NCI-H2227 (cell line): ENCODE results near the gene GSTM1.

Experiments
- DNase-seq: peaks from one replicate; lab custom pipeline; 2025; ENCODE audit not compliant: unreplicated experiment; lab: John Stamatoyannopoulos, UW

Gene GSTM1

DNA sequence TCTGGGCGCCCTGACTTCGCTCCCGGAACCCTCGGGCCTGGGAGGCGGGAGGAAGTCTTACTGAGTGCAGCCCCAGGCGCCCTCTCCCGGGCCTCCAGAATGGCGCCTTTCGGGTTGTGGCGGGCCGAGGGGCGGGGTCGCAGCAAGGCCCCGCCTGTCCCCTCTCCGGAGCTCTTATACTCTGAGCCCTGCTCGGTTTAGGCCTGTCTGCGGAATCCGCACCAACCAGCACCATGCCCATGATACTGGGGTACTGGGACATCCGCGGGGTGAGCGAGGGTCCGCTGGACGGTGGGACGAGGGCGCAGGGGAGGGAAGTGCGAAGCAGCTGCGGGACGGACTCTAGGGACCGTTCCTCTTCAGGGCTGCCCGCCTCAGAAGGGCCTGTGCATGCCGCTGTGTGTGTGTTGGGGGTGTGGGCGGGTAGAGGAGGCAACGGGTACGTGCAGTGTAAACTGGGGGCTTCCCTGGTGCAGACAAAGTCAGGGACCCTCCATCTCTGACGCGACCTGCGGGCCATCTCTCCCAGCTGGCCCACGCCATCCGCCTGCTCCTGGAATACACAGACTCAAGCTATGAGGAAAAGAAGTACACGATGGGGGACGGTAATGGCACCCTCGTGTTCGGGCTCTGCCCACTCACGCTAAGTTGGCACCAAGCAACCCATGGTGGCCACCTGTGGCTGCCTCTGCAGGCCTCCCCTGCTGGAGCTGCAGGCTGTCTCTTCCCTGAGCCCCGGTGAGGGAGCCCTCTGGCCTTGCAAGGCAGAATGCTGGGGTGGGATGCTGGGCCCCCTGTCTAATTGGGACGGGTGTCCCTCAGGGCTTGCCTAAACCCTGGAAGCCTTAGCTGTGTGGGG lies at the start of gene GSTM1:
TSS of gene GSTM1 (plus strand) at position 177 of the 859 bp plus-strand sequence. CDS start at position 234, 57 bp downstream.
- DNase-seq, result peak; percentile 90

DNA sequence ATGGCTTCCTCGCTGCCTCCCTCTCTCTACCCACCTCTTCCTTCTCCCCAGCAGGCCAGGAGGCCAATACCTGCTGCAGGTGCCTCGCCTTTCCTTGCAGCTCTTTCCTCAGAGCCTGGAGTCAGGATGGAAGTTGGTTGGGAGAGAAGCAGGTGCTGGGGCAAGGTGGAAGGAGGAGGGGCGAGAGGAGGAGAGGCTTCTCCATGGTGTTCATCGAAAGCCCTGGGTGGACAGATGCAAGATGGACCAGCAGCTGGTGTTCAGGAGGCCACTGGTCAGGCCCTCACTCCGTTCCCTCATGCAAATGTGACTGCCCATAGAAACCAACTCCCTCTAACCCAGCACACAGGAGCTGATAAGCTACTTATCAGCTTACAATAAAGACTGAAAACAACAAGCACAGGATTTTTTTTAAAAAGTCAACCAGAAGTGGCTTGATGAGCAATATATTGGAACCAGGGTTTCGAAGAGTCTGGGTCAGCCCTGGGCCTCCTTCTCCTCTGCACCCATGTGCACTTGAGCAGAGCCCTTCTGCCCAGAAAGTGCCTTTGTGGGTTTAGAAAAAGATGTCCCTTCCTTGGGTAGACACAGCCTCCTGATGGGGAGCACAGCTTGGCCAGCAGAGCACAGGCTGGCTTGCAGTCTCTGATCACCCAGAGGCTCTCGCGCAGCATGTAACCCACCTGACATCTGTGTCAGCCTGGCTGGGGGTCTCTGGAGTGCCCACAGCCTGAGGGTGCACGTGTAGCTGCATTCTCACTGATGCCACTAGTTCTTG lies 48.4 kb upstream of the GSTM1 start:
- DNase-seq, result no peak

DNA sequence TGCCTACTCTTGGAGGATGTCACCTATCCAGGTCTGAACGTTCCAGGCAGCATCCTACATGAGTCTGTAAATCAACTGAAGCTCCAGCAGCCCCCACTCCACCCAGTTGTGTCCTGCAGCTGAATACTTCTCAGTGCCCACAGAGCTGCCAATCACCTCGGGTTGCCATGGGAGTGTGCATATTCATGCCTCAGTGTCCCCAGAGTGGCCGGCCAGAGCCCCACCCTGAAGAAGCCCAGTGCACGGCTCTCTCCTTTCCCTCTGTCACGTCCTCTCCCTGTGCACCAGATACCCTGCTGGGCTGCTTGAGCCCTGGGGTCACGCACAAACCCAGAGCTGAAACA lies 47.8 kb upstream of the GSTM1 start:
- DNase-seq, result no peak

DNA sequence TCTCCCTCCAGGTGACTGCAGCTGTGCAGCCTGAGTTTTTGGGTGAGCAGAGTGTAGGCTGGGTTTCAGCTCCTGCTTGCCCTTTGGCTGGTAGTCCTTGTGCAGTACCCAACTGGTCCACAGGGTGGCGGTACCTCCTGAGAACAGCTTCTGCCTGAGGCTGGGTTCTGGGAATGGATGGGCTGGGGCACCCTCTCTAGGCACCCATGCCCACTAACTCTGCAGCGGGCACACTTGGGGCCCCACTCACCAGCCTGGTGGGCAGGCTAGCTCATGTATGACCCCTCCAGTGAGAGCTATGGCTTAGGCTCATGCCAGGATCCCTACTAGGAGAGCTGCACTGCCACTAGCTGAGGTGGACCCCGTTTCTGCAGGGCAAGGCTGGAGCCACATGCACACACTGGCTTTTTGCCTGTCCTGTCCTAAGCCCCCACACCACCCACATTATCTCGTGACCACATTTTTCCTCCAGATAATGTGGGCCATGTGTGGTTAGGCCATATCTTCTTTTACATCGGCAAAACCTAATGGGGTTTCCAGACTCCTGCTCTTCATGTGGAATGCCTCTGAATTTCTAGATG lies 47.2 kb upstream of the GSTM1 start:
- peak; percentile 81 for DNase-seq

DNA sequence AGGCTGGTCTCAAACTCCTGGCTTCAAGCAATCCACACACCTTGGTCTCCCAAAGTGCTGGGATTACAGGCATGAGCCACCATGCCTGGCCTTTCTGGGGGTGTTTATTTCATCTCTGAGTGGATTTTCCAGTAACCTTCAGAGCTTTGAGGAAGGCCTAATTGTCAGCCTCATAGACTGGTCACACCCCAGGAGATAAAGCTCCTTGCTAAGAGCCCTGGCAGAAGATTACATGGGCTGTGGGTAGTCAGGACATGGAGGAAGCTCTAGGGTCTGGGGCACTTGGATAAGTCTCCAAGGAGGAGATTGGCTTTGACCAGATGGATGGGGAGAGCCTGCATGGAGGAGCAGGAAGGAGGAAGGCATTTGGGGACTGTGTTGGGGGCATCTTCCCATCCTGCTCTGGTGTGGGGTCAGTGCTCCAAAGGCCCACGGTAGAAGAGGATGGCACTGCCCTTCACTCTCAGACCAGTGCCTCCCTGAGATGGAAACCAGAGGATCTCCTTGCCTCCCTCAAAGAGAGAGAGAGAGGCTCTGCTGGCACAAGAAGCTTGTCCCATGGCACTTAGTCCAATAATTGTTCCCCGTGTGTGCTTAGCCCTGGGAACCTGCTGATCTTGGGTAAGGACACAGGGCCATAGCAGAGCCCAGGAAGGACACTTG lies 46.4 kb upstream of the GSTM1 start:
- DNase-seq, result no peak

DNA sequence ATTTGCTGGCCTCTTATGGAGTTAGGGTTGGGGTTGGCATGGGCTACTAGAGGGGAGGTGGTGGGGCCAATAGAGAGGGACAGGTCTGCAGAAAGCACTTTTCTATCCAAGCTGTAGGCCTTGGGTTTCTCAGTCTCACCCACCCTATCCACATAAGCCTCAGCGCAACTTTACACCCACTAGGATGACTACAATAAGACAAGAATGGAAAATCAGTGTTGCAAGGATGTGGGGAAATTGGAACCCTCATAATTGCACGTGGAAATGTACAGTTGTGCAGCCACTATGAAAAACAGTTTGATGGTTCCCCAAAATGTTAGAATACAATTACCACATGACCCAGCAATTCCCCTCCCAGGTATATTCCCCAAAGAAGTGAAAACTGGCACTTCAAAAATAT lies 45.8 kb upstream of the GSTM1 start:
- no peak for DNase-seq

DNA sequence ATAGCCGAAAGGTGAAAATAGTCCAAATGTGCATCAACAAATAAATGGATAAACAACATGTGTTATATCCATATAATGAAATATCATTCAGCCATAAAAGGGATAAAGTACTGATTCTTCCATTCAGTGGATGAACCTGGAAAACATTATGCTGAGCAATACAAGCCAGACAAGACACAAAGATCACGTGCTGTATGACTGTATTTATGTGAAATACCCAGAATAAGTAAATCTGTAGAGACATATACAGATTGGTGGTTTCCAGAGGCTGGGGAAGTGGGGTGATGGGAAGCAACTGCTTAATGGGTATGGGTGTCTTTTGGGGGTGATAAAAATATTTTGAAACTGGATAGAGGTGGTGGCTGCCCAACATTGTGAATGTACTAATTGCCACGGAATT lies 45.0 kb upstream of the GSTM1 start:
- DNase-seq, result no peak

- peak; percentile 40 for DNase-seq
Measured at GRCh38 chr1:109643385-109644230, 44.0 kb upstream of the GSTM1 start.

DNA sequence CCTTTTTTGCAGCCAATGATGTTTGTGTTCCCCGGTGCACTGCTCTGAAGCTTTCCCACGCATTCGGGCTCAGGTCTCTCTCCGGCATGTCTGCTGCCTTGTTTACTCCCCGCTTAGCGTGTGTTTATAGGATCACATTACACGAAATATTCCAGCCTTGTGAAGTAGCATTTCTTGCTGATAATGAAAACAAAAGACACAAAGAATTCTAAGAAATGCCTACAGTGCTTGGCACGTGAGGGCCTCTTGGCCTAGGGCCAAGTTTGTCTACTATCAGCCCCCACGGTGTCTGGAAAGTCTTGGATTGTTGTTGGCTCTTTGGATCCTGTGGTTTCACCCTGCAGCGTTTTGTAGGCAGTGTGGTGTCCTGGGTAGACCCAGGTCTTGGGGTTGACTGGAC lies 42.9 kb upstream of the GSTM1 start:
- DNase-seq, result no peak

DNA sequence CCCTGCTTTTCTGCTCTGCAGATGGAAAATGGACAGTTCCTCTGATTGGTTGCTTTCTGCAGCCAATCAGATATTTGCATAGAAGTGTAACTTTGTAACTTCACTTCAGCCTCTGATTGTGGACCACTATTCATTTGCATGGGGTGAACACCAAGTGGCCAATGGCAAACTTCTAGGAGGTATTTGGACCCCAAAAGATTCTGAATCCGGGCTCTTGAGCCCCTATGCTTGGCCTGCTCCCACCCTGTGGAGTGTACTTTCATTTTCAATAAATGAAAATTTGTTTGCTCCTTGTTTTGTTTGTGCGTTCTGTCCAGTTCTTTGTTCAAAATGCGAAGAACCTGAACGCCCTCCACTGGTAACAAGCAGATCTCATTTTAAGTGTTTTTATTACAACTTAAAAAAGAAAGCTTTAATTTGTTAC lies 38.1 kb upstream of the GSTM1 start:
- DNase-seq, result peak; percentile 45

DNA sequence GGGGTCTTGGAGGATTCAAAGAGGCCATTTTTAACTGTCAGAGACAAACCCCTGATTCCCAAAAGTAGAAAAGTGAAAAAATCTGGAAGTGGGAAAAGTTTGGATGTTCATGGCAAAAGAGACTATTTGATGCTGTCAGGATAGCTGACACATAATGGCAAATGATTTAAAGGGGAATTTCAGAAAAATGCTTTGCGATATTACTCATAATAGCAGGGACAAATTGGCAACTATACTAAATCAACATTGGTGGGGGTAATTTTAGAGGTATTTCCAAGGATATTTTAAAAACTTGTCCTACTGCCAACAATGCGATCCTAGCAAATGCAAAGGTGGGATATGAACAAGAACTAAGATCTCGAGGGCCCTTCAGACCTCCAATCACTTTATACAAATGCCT lies 37.0 kb upstream of the GSTM1 start:
- DNase-seq, result no peak

GRCh38 chr1:109652402-109652801 lies 35.2 kb upstream of the GSTM1 start:
- DNase-seq, result no peak

GRCh38 chr1:109653306-109653705 lies 34.3 kb upstream of the GSTM1 start:
- peak; percentile 80 for DNase-seq

DNA sequence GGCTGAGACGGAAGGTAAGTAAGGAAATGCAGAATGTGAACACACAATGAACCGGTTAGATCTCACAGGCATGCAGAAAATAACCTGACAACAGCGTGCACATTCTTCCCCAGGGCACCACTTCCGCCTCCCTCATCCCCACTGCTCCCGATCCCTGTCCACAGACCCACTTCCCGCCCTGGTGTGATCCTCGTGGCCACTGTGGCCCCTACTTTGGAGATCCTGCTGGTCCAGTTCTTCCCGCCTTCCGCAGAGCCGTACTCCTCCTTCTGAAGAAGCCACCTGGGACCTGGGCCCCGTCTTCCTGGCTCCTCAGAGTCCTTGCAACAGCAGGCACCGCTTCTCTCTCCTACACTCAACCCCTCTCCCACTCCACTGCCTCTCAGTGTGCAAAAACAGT lies 33.1 kb upstream of the GSTM1 start:
- no peak for DNase-seq

- DNase-seq, result peak; percentile 77
Measured at GRCh38 chr1:109655615-109656519, 31.8 kb upstream of the GSTM1 start, which contains the start of gene GSTM4. Gene GSTM4 (plus strand): TSS chr1:109656099. CDS start chr1:109656390, 291 bp downstream.

- no peak for DNase-seq
Measured at GRCh38 chr1:109657395-109657794, 30.2 kb upstream of the GSTM1 start.

DNA sequence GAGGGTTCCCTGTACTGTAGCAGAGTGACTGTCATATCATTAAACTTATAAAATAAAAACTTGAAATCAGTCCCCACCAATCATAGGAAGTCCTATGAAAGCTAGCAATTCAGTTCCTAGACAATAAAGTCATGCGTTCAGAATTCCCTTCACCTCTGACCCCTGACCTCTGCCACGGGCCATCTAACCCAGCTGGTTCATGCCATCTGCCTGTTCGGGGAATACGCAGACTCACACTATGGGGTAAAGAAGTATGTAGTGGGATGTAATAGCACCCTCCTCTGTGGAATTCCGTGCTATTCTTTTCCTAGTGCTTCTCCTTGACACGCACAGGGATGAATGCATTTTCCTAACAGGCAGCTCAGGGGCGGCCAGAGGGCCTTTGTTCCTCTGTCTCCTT lies 29.6 kb upstream of the GSTM1 start:
- DNase-seq, result no peak

GRCh38 chr1:109658533-109659042 lies 29.0 kb upstream of the GSTM1 start:
- no peak for DNase-seq

DNA sequence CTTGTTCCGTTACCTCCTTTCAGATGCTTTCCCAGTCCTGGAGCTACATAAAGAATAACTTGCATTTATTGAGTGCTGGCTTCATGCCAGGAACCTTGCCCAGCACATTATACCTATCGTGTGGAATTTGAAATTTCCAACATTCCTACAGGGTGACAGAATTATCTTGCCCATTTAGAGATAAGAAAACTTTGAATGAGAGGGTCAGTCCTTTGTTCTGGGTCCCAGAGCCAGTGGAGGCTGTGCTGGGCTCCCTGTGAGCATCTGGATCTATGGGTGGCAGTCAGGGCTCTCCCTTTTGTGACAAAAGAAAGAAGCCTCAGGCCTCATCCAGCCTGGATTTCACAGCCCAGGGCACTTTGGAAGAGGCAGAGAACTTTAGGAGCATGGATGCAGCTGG lies 28.5 kb upstream of the GSTM1 start:
- DNase-seq, result no peak
